PFSK-1 (cell line): Measurements from ENCODE around the gene GALNT18.

Experiments
- FOXP2 ChIP-seq: optimal IDR thresholded peaks from 2 replicates; pipeline ENCODE3; 2011; ENCODE audit warnings: borderline replicate concordance, control low read depth, inconsistent platforms; ENCODE audit not compliant: insufficient read depth; ENCODE audit errors: extremely low read length, extremely low read depth
- POLR2AphosphoS5 ChIP-seq: IDR thresholded peaks from 2 replicates; pipeline ENCODE4 v1.6.1; 2012; ENCODE audit warnings: low read depth, mild to moderate bottlenecking, control low read depth, low read length, moderate library complexity
- REST ChIP-seq, 2 experiments: IDR thresholded peaks; 2 replicates each; pipeline versions ENCODE4 v1.6.1 to v1.8.0; 2011 to 2012; ENCODE audit warnings: low read depth in 2 of 2, low read length in 2 of 2, control low read depth in 1 of 2, inconsistent platforms in 1 of 2, mild to moderate bottlenecking in 1 of 2, moderate library complexity in 1 of 2; ENCODE audit not compliant: insufficient read depth in 1 of 2
- SIN3A ChIP-seq: IDR thresholded peaks from 2 replicates; pipeline ENCODE4 v1.6.1; 2012; ENCODE audit warnings: mild to moderate bottlenecking, low read length, moderate library complexity, borderline replicate concordance; ENCODE audit not compliant: insufficient read depth
- TAF1 ChIP-seq: IDR thresholded peaks from 2 replicates; pipeline ENCODE4 v1.6.1; 2012; ENCODE audit warnings: low read length, control low read depth, borderline replicate concordance; ENCODE audit not compliant: insufficient read depth

The GALNT18 gene

GRCh38 chr11:11552529-11553087, 69.2 kb downstream of the GALNT18 start:
- no peak for TF ChIP-seq TAF1
- no peak for TF ChIP-seq FOXP2
- no peak for TF ChIP-seq POLR2AphosphoS5

GRCh38 chr11:11550534-11550933, 71.3 kb downstream of the GALNT18 start:
- TF ChIP-seq SIN3A (no peak), FOXP2 (no peak), REST (IDR thresholded peaks at IDR 0.05; ENCODE audit: insufficient read depth in 1 of 2, low read depth in 2 of 2, low read length in 2 of 2) (peak; percentile 69 to 91)

- TF ChIP-seq SIN3A (no peak), FOXP2 (no peak), REST (IDR thresholded peaks at IDR 0.05; ENCODE audit: insufficient read depth in 1 of 2, low read depth in 2 of 2, low read length in 2 of 2) (no peak), TAF1 (no peak), POLR2AphosphoS5 (no peak)
These were observed 76.2 kb downstream of the GALNT18 start for GRCh38 chr11:11545285-11546275.

GRCh38 chr11:11543656-11544055, 78.1 kb downstream of the GALNT18 start:
- TF ChIP-seq REST (IDR thresholded peaks at IDR 0.05; ENCODE audit: insufficient read depth in 1 of 2, low read depth in 2 of 2, low read length in 2 of 2), result no peak
- no peak for TF ChIP-seq SIN3A
- TF ChIP-seq FOXP2, result no peak
- TF ChIP-seq POLR2AphosphoS5, result no peak
- TF ChIP-seq TAF1, result no peak

- TF ChIP-seq SIN3A, result no peak
- no peak for TF ChIP-seq TAF1
- no peak for TF ChIP-seq FOXP2
- no peak for TF ChIP-seq REST (IDR thresholded peaks at IDR 0.05; ENCODE audit: insufficient read depth in 1 of 2, low read depth in 2 of 2, low read length in 2 of 2)
- TF ChIP-seq POLR2AphosphoS5, result no peak
These were observed 81.6 kb downstream of the GALNT18 start for GRCh38 chr11:11540157-11540556.
